ENCODE results near the gene RALA. TPM values are rescaled to one million over a fixed set of nuclear protein-coding genes. Genes with fewer than 3 reads are reported as not detected.

RALA gene
- total and polyA plus RNA-seq, 2 of the 13 experiments (the other 11 are each of a cell fraction or from before 2014, with no cell fraction given), result 11.8 to 19.5 TPM

GRCh38 chr7:39623047-39623731 lies at the start of gene RALA (continued):
- TF ChIP-seq HINFP (CRISPR knock-in tag; IDR thresholded peaks at IDR 0.05; ENCODE audit: low read depth) (no peak), SUZ12 (IDR thresholded peaks at IDR 0.05; ENCODE audit: low read depth, low read length) (no peak), GABPA (IDR thresholded peaks at IDR 0.05; ENCODE audit: low read depth, low read length) (peak; percentile 93), GABPA (CRISPR knock-in tag; IDR thresholded peaks at IDR 0.05; ENCODE audit: low read depth) (peak; percentile 95), REPIN1 (CRISPR knock-in tag; IDR thresholded peaks at IDR 0.05; ENCODE audit: borderline replicate concordance, low read depth) (no peak; the same call in 1 of the 2 replicates), ZNF460 (CRISPR knock-in tag; IDR thresholded peaks at IDR 0.05; ENCODE audit: borderline replicate concordance) (no peak), ZFP1 (CRISPR knock-in tag; IDR thresholded peaks at IDR 0.05) (no peak), ZNF556 (CRISPR knock-in tag; IDR thresholded peaks at IDR 0.05; ENCODE audit: borderline replicate concordance) (peak; percentile 75; the same call in 1 of the 2 replicates), ZNF572 (CRISPR knock-in tag; IDR thresholded peaks at IDR 0.05) (no peak), ZNF430 (CRISPR knock-in tag; IDR thresholded peaks at IDR 0.05) (peak; percentile 65; the same call in 1 of the 2 replicates), ZNF552 (CRISPR knock-in tag; IDR thresholded peaks at IDR 0.05; ENCODE audit: borderline replicate concordance) (no peak), NONO (IDR thresholded peaks at IDR 0.05) (no peak), NONO (CRISPR knock-in tag; conservative IDR thresholded peaks at IDR 0.05) (peak; percentile 73; the same call in 1 of the 2 replicates), ZNF773 (CRISPR knock-in tag; IDR thresholded peaks at IDR 0.05; ENCODE audit: borderline replicate concordance) (no peak), ZNF24 (IDR thresholded peaks at IDR 0.05) (no peak), ZNF232 (CRISPR knock-in tag; IDR thresholded peaks at IDR 0.05; ENCODE audit: borderline replicate concordance) (no peak), FOXO1 (CRISPR knock-in tag; IDR thresholded peaks at IDR 0.05) (no peak), ZNF12 (CRISPR knock-in tag; IDR thresholded peaks at IDR 0.05) (no peak), ZNF703 (CRISPR knock-in tag; IDR thresholded peaks at IDR 0.05; ENCODE audit: borderline replicate concordance) (peak; percentile 58; the same call in 1 of the 2 replicates), ZNF275 (CRISPR knock-in tag; IDR thresholded peaks at IDR 0.05; ENCODE audit: borderline replicate concordance) (no peak), SMAD3 (CRISPR knock-in tag; IDR thresholded peaks at IDR 0.05) (no peak; the same call in 1 of the 2 replicates), MAX (IDR thresholded peaks at IDR 0.05) (peak; percentile 68), GMEB2 (CRISPR knock-in tag; IDR thresholded peaks at IDR 0.05; ENCODE audit: low read depth) (no peak), ZBTB39 (CRISPR knock-in tag; IDR thresholded peaks at IDR 0.05) (no peak; the same call in 1 of the 2 replicates), GLI4 (CRISPR knock-in tag; IDR thresholded peaks at IDR 0.05; ENCODE audit: borderline replicate concordance) (peak; percentile 71)
